ENCODE results near the gene GNAT2.

DNA sequence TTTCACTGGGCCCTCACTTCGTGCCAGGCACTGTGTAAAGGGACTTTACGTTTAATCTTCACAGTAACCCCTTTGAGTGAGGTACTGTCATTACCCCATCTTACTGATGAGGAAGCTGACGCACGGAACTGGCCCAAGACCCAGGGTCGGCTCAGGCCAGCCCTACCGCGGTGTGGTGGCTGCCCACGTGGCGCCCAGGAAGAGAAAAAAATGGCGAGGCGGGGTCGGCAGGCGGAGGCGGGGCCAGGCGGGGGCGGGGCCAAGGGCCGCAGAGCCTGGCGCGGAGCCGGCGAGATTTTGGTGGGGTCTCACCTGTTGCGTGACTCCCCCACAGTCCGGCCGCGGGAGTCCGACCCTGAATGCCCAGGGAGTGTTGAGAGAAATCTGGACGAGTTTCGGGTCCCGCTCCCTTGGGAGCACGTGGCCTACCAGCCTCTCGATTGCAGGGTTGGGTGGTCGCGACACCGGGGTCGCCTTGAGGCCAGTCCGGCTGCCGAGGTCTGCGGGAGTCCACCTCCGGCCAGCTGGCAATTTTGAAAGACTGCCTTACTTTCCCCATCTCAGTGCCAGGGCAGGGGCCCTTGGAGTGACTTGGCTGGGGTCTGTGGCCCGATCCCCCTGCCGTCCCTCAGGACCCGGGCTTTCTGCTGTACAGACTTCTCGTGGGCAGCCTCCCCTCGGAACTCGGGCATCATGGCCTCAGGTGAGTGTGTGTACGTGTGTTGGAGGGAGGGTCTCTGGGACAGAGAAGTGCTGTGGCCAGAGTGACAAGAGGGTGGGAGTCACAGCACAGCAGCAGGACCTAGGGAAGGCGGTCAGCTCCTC, at the start of gene GNAT2, which contains the start of gene AMPD2:
- TF ChIP-seq POLR2AphosphoS5 (IDR thresholded peaks at IDR 0.05) (peak; percentile 64), POLR2A (IDR thresholded peaks at IDR 0.05) (peak in 1 of 2 donors; percentile 39), EP300 (IDR thresholded peaks at IDR 0.05) (no peak)
- TF ChIP-seq, protein P1, sequence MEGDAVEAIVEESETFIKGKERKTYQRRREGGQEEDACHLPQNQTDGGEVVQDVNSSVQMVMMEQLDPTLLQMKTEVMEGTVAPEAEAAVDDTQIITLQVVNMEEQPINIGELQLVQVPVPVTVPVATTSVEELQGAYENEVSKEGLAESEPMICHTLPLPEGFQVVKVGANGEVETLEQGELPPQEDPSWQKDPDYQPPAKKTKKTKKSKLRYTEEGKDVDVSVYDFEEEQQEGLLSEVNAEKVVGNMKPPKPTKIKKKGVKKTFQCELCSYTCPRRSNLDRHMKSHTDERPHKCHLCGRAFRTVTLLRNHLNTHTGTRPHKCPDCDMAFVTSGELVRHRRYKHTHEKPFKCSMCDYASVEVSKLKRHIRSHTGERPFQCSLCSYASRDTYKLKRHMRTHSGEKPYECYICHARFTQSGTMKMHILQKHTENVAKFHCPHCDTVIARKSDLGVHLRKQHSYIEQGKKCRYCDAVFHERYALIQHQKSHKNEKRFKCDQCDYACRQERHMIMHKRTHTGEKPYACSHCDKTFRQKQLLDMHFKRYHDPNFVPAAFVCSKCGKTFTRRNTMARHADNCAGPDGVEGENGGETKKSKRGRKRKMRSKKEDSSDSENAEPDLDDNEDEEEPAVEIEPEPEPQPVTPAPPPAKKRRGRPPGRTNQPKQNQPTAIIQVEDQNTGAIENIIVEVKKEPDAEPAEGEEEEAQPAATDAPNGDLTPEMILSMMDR (IDR thresholded peaks at IDR 0.05), result no peak

All from gastroesophageal sphincter (tissue), 3 donors.